Immature natural killer cell (primary cell): ENCODE measurements around the gene CADM4. TPM values are rescaled to one million over a fixed set of nuclear protein-coding genes. Genes with fewer than 3 reads are reported as not detected.
"Not testable (repeated sequence)": the region's sequence is repeated elsewhere in the genome, so short reads cannot be mapped to it uniquely, and the experiment has no call there.

Experiments used
- DNase-seq, 3 donors: peaks; one replicate each; pipeline ENCODE4 v3.0.0; 2022; ENCODE audit warnings: mixed read lengths in 1 of 3
- H3K27ac Mint-ChIP-seq, 6 donors: one replicate each; pipeline ENCODE4 v1.8.0; 2020; ENCODE audit warnings: mixed read lengths in 6 of 6, mild to moderate bottlenecking in 5 of 6, inconsistent platforms in 4 of 6, moderate library complexity in 3 of 6
- H3K27me3 Mint-ChIP-seq, 3 donors: one replicate each; pipeline ENCODE4 v1.8.0; 2020 to 2021; ENCODE audit warnings: low read depth in 3 of 3, mild to moderate bottlenecking in 3 of 3, mixed read lengths in 3 of 3, moderate library complexity in 3 of 3, inconsistent platforms in 1 of 3
- H3K36me3 Mint-ChIP-seq, 3 donors: one replicate each; pipeline ENCODE4 v1.8.0; 2020; ENCODE audit warnings: mixed read lengths in 3 of 3, inconsistent platforms in 2 of 3, mild to moderate bottlenecking in 2 of 3
- H3K4me1 Mint-ChIP-seq, 2 donors: one replicate each; pipeline ENCODE4 v1.8.0; 2020; ENCODE audit warnings: inconsistent platforms in 2 of 2, mild to moderate bottlenecking in 2 of 2, mixed read lengths in 2 of 2, moderate library complexity in 1 of 2
- H3K4me3 Mint-ChIP-seq, 5 donors: one replicate each; pipeline ENCODE4 v1.8.0; 2020; ENCODE audit warnings: mild to moderate bottlenecking in 5 of 5, mixed read lengths in 5 of 5, inconsistent platforms in 3 of 5, moderate library complexity in 3 of 5
- H3K9me3 Mint-ChIP-seq, 6 donors: one replicate each; pipeline ENCODE4 v1.8.0; 2020; ENCODE audit warnings: mild to moderate bottlenecking in 6 of 6, mixed read lengths in 6 of 6, inconsistent platforms in 4 of 6, moderate library complexity in 3 of 6
- polyA plus RNA-seq, 3 donors: library from polyadenylated mRNA; unstranded; fragments of 300-500 nt; fragmentation: Illumina TruSeq; gene quantifications; one replicate each; pipeline ENCODE4 v1.2.3, GENCODE V29; 2021

CADM4 gene
- polyA plus RNA-seq, 3 donors from 2014 or later, result 0.10 TPM; not detected in 2

DNA sequence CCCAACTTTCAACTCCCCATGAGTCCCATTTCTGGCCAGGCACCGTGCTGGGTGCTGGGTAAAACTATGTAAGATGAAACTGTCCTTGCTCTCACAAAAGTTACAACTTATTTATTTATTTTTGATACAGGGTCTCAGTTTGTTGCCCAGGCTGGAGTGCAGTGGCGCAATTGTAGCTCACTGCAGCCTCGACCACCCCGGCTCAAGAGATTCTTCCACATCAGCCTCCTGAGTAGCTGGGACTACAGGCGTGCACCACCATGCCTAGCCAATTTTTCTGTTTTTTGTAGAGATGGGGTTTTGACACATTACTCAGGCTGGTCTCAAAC, 12.9 kb upstream of the CADM4 start:
- H3K36me3 Mint-ChIP-seq, result peaks cover 8 to 14% (median 11%) of the 10 kb centered on the region in 3 donors
- H3K27ac Mint-ChIP-seq, result peak overlapping the region in 1 of 6 donors; percentile 24
- peaks cover 0 to 3% (median 0%) of the 10 kb centered on the region in 3 donors for H3K27me3 Mint-ChIP-seq
- H3K4me1 Mint-ChIP-seq, result no peaks in the 10 kb centered on the region
- peaks cover 0 to 2% (median 0%) of the 10 kb centered on the region in 6 donors for H3K9me3 Mint-ChIP-seq
- DNase-seq, result no peak
- no peak overlapping the region for H3K4me3 Mint-ChIP-seq

GRCh38 chr19:43651758-43652545, 12.3 kb upstream of the CADM4 start:
- peak overlapping the region in 1 of 6 donors; percentile 24 for H3K27ac Mint-ChIP-seq

DNA sequence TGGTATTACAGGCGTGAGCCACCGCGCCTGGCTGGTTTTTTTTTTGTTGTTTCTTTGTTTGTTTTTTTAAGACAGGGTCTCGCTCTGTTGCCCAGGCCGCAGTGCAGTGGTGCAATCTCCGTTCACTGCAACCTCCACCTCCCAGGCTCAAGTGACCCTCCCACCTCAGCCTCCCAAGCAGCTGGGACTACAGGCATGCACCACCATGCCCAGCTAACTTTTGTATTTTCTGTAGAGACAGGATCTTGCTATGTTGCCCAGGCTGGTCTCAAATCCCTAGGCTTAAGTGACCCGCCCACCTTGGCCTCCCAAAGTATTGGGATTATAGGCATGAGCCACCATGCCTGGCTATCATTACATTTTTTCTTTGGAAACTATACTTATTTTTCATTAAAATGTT, 10.6 kb upstream of the CADM4 start:
- H3K27me3 Mint-ChIP-seq, H3K9me3 Mint-ChIP-seq, H3K27ac Mint-ChIP-seq, H3K4me1 Mint-ChIP-seq, H3K4me3 Mint-ChIP-seq, DNase-seq: not testable (repeated sequence)
- H3K36me3 Mint-ChIP-seq, result peaks cover 5 to 10% (median 5%) of the 10 kb centered on the region in 3 donors

More at GRCh38 chr19:43651758-43652545, 12.3 kb upstream of the CADM4 start:
- Mint-ChIP-seq H3K9me3 (peaks cover 0 to 2% (median 0%) of the 10 kb centered on the region in 6 donors), H3K27me3 (peaks cover 0 to 1% (median 0%) of the 10 kb centered on the region in 3 donors), H3K4me3 (peak overlapping the region in 1 of 5 donors; percentile 22), H3K36me3 (peaks cover 7 to 14% (median 8%) of the 10 kb centered on the region in 3 donors), H3K4me1 (no peaks in the 10 kb centered on the region)
- DNase-seq, result peak; percentile 23 to 44 (median 35)

GRCh38 chr19:43649514-43649913, 9.9 kb upstream of the CADM4 start:
- Mint-ChIP-seq H3K27ac (no peak overlapping the region), H3K9me3 (peaks cover 0 to under 1% (median 0%) of the 10 kb centered on the region in 6 donors), H3K27me3 (peaks cover 0 to 1% (median 0%) of the 10 kb centered on the region in 3 donors), H3K36me3 (peaks cover under 1 to 8% (median 5%) of the 10 kb centered on the region in 3 donors), H3K4me1 (no peaks in the 10 kb centered on the region), H3K4me3 (no peak overlapping the region)
- DNase-seq, result no peak

DNA sequence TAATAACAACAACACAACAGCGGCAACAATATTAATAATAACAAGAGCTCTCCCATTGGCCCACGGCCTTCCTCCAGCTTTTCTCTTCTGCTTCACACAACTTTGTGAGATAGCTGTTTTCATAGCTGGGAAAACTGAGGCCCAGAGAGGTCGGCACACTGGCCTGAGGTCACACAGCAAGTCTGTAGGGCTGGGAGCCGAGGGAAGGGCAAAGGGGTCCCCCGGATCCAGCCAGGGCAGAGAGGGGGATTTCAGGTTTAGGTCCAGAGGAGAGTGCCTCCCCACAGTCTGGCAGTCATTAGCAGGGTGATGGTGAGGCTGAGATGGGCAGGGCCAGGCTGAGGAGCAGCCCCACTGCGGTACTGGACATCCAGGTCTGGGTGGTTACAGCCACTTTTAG, 9.0 kb upstream of the CADM4 start:
- DNase-seq, result no peak
- Mint-ChIP-seq H3K9me3 (peaks cover 0 to 1% (median 0%) of the 10 kb centered on the region in 6 donors), H3K27me3 (peaks cover 0 to 1% (median 0%) of the 10 kb centered on the region in 3 donors), H3K36me3 (peaks cover 0 to 6% (median 5%) of the 10 kb centered on the region in 3 donors), H3K4me3 (no peak overlapping the region), H3K27ac (no peak overlapping the region), H3K4me1 (no peaks in the 10 kb centered on the region)

GRCh38 chr19:43644181-43644580, 4.5 kb upstream of the CADM4 start:
- H3K9me3 Mint-ChIP-seq, result peaks cover 0 to 1% (median 0%) of the 10 kb centered on the region in 6 donors

GRCh38 chr19:43643326-43643725, 3.7 kb upstream of the CADM4 start:
- H3K4me3 Mint-ChIP-seq, result no peak overlapping the region
- peaks cover 0 to 5% (median 3%) of the 10 kb centered on the region in 3 donors for H3K36me3 Mint-ChIP-seq
- H3K9me3 Mint-ChIP-seq, result peaks cover 0 to 1% (median 0%) of the 10 kb centered on the region in 6 donors
- no peak for DNase-seq
- H3K4me1 Mint-ChIP-seq, result peaks cover 13% of the 10 kb centered on the region in 2 donors
- no peak overlapping the region for H3K27ac Mint-ChIP-seq
- H3K27me3 Mint-ChIP-seq, result peaks cover 6 to 15% (median 14%) of the 10 kb centered on the region in 3 donors

More at GRCh38 chr19:43644181-43644580, 4.5 kb upstream of the CADM4 start:
- Mint-ChIP-seq H3K4me3 (no peak overlapping the region), H3K36me3 (peaks cover 0 to 3% (median under 1%) of the 10 kb centered on the region in 3 donors), H3K4me1 (peaks cover 8 to 9% of the 10 kb centered on the region in 2 donors), H3K27ac (no peak overlapping the region), H3K27me3 (peaks cover 6 to 10% (median 8%) of the 10 kb centered on the region in 3 donors)
- no peak for DNase-seq

- Mint-ChIP-seq H3K27me3 (peaks cover 6 to 21% (median 19%) of the 10 kb centered on the region in 3 donors), H3K27ac (no peak overlapping the region), H3K4me1 (peaks cover 13% of the 10 kb centered on the region in 2 donors), H3K36me3 (peaks cover 0 to 5% (median under 1%) of the 10 kb centered on the region in 3 donors), H3K9me3 (peaks cover 0 to 1% (median 0%) of the 10 kb centered on the region in 6 donors), H3K4me3 (no peak overlapping the region)
- no peak for DNase-seq
Observed at GRCh38 chr19:43642531-43642930, 2.9 kb upstream of the CADM4 start.

DNA sequence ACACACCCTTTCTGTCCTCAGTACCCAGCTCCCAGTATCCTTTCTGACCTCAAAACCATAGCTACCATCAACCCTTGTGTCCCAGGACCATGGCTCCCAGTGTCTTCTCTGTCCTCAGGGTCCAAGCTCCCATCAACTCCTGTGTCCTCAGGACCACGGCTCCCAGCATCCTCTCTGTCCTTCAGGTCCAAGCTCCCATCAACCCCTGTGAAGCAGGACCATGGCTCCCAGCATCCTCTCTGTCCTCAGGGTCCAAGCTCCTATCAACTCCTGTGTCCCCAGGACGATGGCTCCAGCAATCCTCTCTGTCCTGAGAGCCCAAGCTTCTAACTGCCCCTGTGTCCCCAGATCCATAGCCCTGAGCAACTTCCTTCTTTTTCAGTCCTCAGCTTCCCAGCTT, 1.7 kb upstream of the CADM4 start:
- peaks cover 13% of the 10 kb centered on the region in 2 donors for H3K4me1 Mint-ChIP-seq
- H3K4me3 Mint-ChIP-seq, result peak overlapping the region; percentile 48 to 77 (median 65)
- peak overlapping the region in 1 of 6 donors; percentile 47 for H3K27ac Mint-ChIP-seq
- H3K27me3 Mint-ChIP-seq, result peaks cover 6 to 22% (median 21%) of the 10 kb centered on the region in 3 donors
- peaks cover 0 to 1% (median 0%) of the 10 kb centered on the region in 6 donors for H3K9me3 Mint-ChIP-seq
- peaks cover 0 to 5% (median 0%) of the 10 kb centered on the region in 3 donors for H3K36me3 Mint-ChIP-seq
- no peak for DNase-seq

DNA sequence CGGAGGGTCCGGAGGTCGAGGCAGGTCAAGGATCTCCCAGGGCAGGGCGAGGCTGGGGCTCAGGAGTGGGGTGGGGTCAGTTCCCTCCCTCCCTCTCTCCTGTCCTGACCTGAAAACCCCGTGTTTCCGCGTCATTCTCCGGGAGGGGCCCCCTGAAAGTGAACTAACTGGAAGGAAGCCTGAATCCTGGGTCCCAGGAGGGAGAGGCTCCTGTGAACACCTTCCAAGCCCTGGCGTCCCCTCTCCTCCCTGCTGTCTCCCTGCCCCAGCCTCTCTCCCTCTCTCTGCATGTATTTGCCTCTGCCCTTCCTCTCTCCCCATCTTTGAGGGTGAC, 741 bp upstream of the CADM4 start:
- Mint-ChIP-seq H3K27ac (no peak overlapping the region), H3K9me3 (peaks cover 0 to 1% (median 0%) of the 10 kb centered on the region in 6 donors), H3K4me3 (peak overlapping the region; percentile 71 to 89 (median 75)), H3K4me1 (peaks cover 13% of the 10 kb centered on the region in 2 donors), H3K27me3 (peaks cover 7 to 24% (median 23%) of the 10 kb centered on the region in 3 donors), H3K36me3 (peaks cover 0 to 5% (median 0%) of the 10 kb centered on the region in 3 donors)
- DNase-seq, result no peak

GRCh38 chr19:43638995-43639518, 593 bp downstream of the CADM4 start:
- H3K4me1 Mint-ChIP-seq, result peaks cover 13% of the 10 kb centered on the region in 2 donors
- peaks cover 7 to 25% (median 24%) of the 10 kb centered on the region in 3 donors for H3K27me3 Mint-ChIP-seq
- H3K36me3 Mint-ChIP-seq, result peaks cover 0 to 5% (median 0%) of the 10 kb centered on the region in 3 donors
- peak overlapping the region in 4 of 6 donors; percentile 7 to 69 (median 30) for H3K27ac Mint-ChIP-seq
- peak overlapping the region; percentile 78 to 86 (median 81) for H3K4me3 Mint-ChIP-seq
- H3K9me3 Mint-ChIP-seq, result no peaks in the 10 kb centered on the region
- DNase-seq, result no peak

DNA sequence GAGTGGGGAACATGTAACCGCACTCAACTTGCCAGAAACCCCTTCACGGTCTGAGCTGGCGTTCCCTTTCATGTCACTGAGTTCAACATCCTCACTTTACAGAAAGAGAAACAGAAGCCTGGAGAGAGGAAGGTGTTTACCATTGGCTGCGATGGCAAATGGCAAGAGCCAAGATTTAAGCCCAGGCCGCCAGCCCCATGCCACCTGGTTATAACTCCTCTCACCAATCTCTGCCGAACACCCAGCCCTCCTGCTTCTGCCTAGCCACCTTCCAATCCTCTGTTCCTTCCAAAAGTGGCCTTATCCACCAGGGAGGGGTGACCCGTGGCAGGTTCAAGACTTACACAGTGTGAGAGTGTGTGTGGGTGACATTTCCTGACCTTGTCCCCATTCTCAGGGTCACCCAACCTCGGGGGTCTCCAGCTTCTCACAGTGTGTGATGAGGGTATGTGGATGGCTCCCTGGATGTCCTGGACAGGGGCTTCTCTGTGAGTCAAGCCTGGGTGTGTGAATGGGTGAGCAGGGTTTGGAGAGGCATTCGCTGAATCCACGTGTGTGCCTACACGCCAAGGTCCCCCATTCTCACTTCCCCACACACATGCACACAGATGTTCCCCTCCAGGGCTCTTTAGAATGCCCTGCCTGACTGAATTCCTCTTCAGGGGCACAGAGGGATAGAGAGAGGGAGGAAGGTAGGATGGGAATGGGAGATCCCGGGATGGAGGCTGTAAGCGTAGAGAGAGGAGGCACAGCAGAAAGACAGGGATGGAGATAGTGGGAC, 1.2 kb downstream of the CADM4 start:
- H3K4me3 Mint-ChIP-seq, result peak overlapping the region; percentile 78 to 86 (median 81)
- peak overlapping the region in 1 of 6 donors; percentile 69 for H3K27ac Mint-ChIP-seq
- H3K36me3 Mint-ChIP-seq, result peaks cover 0 to 5% (median 0%) of the 10 kb centered on the region in 3 donors

GRCh38 chr19:43636121-43636683, 3.4 kb downstream of the CADM4 start:
- DNase-seq, result no peak
- H3K27ac Mint-ChIP-seq, result no peak overlapping the region
- peaks cover 0 to 2% (median 0%) of the 10 kb centered on the region in 6 donors for H3K9me3 Mint-ChIP-seq
- peaks cover 0 to 5% (median 0%) of the 10 kb centered on the region in 3 donors for H3K36me3 Mint-ChIP-seq
- peaks cover 7 to 23% (median 21%) of the 10 kb centered on the region in 3 donors for H3K27me3 Mint-ChIP-seq
- H3K4me3 Mint-ChIP-seq, result no peak overlapping the region
- H3K4me1 Mint-ChIP-seq, result peaks cover 10 to 13% of the 10 kb centered on the region in 2 donors

More for the DNA sequence above, 1.2 kb downstream of the CADM4 start:
- no peak for DNase-seq
- Mint-ChIP-seq H3K4me1 (peaks cover 13% of the 10 kb centered on the region in 2 donors), H3K9me3 (no peaks in the 10 kb centered on the region), H3K27me3 (peaks cover 9 to 25% (median 24%) of the 10 kb centered on the region in 3 donors)
